Gastroesophageal sphincter (tissue), 3 donors: ENCODE data around the gene CCT6A.

Experiments
- EP300 ChIP-seq: sonication (generic); formaldehyde crosslinking; IDR thresholded peaks from one replicate; pipeline ENCODE4 v1.6.1; 2017; ENCODE audit warnings: antibody characterized with exemption, mild to moderate bottlenecking
- POLR2A ChIP-seq, 2 donors: fragments of 450-650 bp; IDR thresholded peaks; one replicate each; pipeline ENCODE4 v1.6.1; 2017; ENCODE audit warnings: antibody characterized with exemption in 2 of 2, mild to moderate bottlenecking in 2 of 2, moderate library complexity in 1 of 2
- TF ChIP-seq, protein P1 (sequence below), 4 experiments: fragments of 200-600 bp in 2 of 4; fragments of 450-650 bp in 2 of 4; sonication (generic) in 1 of 4; IDR thresholded peaks; one replicate each; pipeline ENCODE4 v1.5.1; 2017 to 2019; ENCODE audit warnings: antibody characterized with exemption in 4 of 4, mild to moderate bottlenecking in 2 of 4, moderate library complexity in 2 of 4

DNA sequence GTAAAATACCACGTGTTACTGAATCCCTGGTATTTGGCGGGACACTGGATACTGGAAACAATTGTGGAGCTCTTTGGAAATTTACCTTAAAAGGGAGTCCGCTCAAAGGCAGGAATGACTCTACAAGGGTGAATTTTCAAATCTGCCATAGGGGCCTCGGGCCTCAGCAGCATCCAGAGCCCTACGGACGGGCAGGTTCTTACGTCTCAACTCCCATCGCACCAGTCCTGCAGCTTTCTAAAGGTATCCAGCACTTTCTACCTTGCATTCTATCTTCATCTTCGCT lies 569 bp upstream of the CCT6A start:
- TF ChIP-seq, protein P1, sequence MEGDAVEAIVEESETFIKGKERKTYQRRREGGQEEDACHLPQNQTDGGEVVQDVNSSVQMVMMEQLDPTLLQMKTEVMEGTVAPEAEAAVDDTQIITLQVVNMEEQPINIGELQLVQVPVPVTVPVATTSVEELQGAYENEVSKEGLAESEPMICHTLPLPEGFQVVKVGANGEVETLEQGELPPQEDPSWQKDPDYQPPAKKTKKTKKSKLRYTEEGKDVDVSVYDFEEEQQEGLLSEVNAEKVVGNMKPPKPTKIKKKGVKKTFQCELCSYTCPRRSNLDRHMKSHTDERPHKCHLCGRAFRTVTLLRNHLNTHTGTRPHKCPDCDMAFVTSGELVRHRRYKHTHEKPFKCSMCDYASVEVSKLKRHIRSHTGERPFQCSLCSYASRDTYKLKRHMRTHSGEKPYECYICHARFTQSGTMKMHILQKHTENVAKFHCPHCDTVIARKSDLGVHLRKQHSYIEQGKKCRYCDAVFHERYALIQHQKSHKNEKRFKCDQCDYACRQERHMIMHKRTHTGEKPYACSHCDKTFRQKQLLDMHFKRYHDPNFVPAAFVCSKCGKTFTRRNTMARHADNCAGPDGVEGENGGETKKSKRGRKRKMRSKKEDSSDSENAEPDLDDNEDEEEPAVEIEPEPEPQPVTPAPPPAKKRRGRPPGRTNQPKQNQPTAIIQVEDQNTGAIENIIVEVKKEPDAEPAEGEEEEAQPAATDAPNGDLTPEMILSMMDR (IDR thresholded peaks at IDR 0.05), result no peak
- TF ChIP-seq POLR2A (IDR thresholded peaks at IDR 0.05) (no peak), EP300 (no peak)
